OCI-LY3 (cell line): Measurements from ENCODE around the gene USP6.

Source experiments
- EZH2phosphoT487 ChIP-seq: fragments of 200-600 bp; shearing (Covaris generic); IDR thresholded peaks from 2 replicates; pipeline ENCODE4 v1.6.1; 2018; ENCODE audit warnings: antibody characterized with exemption, mixed run types, low read depth
- TF ChIP-seq, protein P1 (sequence below): fragments of 200-600, 300-600 bp; sonication (generic); IDR thresholded peaks from 2 replicates; pipeline ENCODE4 v1.5.1; 2014; ENCODE audit warnings: antibody characterized with exemption, low read length, low read depth

DNA sequence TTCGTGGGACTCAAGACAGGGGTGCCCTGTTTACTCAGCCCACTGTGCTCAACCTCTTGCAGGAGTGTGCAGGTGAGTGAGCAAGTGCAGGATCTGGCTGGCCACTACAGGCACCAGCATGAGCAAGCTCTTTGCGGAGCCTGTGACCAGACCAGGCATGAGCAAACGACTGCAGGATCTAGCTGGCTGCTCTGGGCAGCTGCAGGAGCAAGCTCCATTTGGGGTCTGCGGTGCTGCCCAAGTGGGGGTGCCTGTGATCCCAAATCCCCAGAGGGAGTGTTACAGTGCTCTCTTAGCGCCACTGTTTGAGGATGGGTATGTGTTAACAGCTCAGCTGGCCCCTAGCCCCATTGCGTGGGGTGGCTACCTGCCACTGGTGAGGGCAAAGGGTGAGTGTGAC lies 2.4 kb downstream of the USP6 start:
- TF ChIP-seq, protein P1, sequence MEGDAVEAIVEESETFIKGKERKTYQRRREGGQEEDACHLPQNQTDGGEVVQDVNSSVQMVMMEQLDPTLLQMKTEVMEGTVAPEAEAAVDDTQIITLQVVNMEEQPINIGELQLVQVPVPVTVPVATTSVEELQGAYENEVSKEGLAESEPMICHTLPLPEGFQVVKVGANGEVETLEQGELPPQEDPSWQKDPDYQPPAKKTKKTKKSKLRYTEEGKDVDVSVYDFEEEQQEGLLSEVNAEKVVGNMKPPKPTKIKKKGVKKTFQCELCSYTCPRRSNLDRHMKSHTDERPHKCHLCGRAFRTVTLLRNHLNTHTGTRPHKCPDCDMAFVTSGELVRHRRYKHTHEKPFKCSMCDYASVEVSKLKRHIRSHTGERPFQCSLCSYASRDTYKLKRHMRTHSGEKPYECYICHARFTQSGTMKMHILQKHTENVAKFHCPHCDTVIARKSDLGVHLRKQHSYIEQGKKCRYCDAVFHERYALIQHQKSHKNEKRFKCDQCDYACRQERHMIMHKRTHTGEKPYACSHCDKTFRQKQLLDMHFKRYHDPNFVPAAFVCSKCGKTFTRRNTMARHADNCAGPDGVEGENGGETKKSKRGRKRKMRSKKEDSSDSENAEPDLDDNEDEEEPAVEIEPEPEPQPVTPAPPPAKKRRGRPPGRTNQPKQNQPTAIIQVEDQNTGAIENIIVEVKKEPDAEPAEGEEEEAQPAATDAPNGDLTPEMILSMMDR: no peak
- no peak for TF ChIP-seq EZH2phosphoT487
